ENCODE results near the gene TSR1.

TSR1 gene

GRCh38 chr17:2369039-2369438, 32.8 kb upstream of the TSR1 start:
- DNase-seq = no peak

- DNase-seq = no peak
Measured at GRCh38 chr17:2368359-2368758, 32.1 kb upstream of the TSR1 start.

DNA sequence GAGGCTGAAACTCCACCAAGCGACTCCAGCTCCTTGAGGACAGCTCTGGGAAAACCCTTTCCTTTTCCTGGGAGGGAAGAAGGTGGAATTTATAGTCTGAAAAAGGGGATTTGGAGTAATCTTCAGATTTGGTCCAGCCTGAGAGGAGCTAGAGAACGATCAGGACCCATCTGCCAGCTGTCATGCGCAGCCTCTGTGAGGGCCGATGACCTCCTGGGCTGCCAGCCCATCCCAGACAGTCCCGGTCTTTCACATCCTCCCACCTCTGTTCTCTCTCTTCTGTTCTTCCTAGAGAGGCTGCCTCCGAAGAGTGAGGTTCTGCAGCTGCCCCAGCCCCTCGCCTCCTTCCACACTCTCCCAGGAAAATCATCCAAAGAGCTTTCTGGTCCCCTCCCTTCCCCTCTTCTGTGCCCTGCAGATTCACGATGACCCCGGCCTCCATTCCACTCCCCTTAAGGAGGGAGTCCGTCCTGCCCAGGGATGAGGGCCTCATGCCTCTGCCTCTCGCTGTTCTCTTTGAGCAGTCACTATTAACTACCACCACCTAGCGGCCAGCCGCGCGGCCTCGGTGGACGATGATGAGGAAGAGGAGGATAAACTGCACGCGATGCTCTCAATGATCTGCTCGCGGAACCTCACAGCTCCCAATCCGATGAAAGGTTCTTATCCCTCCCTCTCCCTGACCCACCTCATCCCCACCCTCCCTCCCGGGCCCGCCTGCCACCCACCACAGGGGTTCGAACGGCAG, 30.7 kb upstream of the TSR1 start:
- no peak for DNase-seq

GRCh38 chr17:2365132-2365531, 28.9 kb upstream of the TSR1 start:
- DNase-seq = no peak

- no peak for DNase-seq
Measured at GRCh38 chr17:2364763-2365116, 28.5 kb upstream of the TSR1 start.

- DNase-seq = peak in 4 of 14 donors; percentile 16 to 51 (median 23)
Measured at GRCh38 chr17:2363851-2364762, 27.9 kb upstream of the TSR1 start.

DNA sequence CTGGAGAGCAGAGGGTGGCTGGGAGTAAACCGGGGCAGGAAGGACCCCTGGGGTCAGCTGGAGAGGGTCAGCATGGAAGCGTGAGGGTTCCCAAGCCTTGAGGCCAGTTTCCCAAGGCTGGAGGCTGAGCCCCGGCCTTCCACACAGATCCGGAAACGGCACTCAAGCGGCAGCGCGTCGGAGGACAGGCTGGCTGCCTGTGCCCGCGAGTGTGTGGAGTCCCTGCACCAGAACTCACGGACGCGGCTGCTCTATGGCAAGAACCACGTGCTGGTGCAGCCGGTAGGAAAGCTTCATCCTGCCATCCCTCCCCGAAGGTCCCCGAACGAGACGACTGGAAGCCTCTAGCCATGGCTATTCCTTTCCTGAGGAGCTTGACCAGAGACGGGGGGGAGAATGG, 27.1 kb upstream of the TSR1 start:
- DNase-seq = no peak

GRCh38 chr17:2362881-2363280, 26.6 kb upstream of the TSR1 start:
- no peak for DNase-seq

- DNase-seq = no peak
Measured at GRCh38 chr17:2362416-2362815, 26.2 kb upstream of the TSR1 start.

- no peak for DNase-seq
Measured at GRCh38 chr17:2362016-2362415, 25.8 kb upstream of the TSR1 start.

GRCh38 chr17:2361010-2361760, 24.9 kb upstream of the TSR1 start:
- no peak for DNase-seq

DNA sequence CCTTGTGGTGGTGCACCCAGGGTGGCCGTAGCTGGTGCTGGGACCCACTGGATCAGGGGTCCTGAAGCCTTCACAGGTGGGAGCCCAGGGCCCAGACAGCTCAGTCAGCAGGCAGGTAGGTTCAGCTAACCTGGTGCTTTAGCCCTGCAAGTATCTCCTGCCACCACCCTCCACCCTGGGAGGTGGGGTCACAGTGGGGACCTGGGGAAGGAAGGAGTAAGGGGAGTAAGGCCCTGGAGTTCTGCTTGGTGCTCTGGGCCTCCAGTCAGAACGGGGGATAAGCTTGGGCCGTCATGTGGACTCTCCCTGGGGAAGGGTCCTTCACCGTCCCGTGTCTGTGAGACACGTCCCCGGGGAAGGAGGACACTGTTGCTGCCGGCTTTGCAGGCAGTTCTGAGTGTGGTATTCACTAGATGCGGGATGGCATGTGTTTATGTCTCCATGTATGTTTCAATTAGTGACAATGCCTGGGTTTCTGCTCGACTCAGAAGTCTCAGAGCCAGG, 21.7 kb upstream of the TSR1 start:
- DNase-seq = no peak

DNA sequence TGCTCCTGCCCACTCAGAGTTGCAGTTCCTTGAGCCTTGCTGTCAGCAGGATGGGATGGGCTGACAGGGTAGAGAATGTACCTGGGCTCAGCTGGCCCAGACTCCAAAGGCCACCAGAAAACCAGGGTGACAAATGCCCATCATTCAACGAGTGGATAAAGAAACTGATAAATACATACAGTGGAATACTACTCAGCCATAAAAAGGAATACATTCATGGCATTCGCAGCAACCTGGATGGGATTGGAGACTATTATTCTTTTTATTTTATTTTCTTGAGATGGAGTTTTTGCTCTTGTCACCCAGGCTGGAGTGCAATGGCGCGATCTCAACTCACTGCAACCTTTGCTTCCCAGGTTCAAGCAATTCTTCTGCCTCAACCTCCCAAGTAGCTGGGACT, 21.0 kb upstream of the TSR1 start:
- DNase-seq = no peak

- DNase-seq = no peak
Measured at GRCh38 chr17:2354311-2354710, 18.1 kb upstream of the TSR1 start.

DNA sequence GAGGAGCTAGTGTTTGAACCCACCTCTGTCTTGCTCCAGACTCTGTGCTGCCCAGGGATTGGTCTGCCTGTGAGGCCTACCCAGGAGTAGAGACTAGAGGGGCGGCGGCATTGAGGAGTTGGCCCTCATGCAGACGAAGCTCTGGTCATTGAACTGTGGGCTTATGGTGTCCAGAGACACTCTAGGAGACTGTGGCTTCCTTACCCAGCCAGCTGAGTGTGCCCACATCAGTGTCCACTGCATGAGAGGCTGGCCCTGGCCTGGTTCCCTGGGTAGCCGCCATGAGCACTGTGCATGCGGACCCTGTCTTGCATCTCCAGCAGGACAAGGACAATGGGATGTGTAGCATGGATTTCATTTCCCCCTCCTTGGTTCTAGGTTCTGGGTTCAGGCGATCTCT, 15.0 kb upstream of the TSR1 start:
- DNase-seq = no peak

DNA sequence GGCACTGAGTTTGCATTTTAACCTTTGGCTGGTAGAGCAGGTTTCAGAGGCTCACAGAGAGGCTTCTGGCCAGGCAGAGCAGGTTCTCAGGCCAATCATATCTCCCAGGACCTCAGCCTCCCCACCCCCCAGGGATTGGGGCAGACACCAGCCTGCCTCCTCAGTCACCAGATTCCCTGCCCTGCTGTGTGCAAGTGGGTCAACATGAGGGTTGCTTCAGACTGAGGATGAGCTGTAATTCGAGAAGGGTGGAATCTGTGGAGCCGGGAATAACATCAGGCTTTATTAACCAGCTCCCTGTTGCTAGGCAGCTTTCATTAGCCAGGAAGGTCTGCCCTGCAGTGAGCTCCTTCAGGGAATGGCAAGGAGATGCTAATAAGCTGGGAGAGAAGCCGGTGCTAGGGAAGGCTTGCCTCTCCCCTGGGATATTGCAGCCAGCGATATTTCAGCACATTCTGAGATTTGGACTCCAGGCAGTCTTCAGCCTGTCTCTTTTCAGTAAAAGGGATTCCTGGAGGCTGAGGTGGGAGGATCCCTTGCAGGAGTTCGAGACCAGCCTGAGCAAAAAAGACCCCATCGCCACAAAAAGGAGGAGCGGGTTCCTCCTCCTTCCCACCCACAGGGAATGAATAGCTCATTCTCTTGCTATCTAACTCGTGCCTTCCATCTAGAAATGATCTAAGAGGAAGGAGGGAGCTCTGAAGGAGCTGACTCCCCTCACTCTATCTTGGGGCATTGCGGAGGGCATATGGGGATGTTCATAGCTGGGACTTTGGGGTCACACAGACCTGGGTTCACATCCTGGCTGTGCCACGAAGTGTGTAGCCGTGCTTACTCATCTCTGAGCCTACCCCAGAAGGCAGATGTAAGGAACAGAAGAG, 11.8 kb upstream of the TSR1 start:
- peak in 9 of 14 donors; percentile 8 to 73 (median 22) for DNase-seq

GRCh38 chr17:2346475-2346874, 10.2 kb upstream of the TSR1 start:
- no peak for DNase-seq

GRCh38 chr17:2344528-2344927, 8.3 kb upstream of the TSR1 start:
- DNase-seq = no peak

- no peak for DNase-seq
Measured at GRCh38 chr17:2343421-2343820, 7.2 kb upstream of the TSR1 start.

DNA sequence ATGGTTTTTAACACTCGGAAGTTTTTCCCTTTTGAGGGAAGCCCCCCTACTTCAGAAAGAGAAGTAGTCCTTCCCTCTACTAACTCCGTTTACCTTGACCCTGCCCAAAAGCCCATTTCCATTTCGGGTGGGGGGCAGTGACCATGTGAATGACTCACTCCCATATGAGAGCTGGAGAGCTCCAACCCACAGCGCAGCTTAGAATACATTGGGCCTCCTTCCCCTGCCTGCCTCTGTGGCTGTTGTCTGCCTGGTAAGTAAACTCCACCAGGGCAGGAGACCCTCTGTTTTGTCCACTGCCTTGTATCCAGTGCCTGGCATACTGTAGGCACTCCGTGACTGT, 2.0 kb upstream of the TSR1 start:
- peak in 2 of 14 donors; percentile 2 to 24 for DNase-seq

DNA sequence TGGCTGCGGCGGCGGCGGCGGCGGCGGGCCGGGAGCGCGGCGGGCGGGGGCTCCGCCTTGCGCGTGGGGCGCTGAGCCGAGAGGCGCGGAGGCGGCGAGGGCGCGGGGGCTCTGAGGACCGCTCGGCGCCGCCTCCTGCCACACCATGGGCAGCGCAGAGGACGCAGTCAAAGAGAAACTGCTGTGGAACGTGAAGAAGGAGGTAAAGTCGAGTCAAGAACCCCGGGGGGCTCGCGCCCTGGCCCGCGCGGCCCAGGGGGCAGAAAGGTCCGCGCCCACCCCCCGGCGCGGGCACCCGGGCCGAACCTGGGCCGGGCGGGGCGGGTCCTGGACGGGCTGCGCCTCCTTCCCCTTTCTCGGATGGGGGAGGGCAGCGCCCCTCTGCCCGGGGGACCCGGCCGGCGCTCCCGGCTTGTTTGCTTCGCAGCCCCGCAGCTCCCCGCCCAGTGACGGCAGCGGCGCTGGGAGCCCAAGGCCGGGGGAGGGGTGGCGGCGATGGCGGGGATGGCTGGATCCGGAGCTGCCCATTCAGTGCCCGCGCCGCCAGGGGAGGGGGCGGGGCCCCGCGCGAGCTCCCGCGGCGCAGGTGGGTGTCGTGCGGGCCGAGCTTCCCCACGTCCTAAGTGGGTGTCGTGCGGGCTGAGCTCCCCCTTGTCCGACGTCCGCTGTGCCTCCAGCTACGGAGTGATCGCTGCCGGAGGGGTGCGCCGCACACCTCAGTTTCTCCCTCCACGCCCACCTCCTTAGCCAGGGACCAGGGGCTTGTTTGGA, 1.5 kb upstream of the TSR1 start:
- peak in 7 of 14 donors; percentile 22 to 64 (median 44) for DNase-seq
